Measurements from ENCODE around the gene ELP2. TPM values are rescaled to one million over a fixed set of nuclear protein-coding genes. Genes with fewer than 3 reads are reported as not detected.

The ELP2 gene
- total RNA-seq, 2 donors from 2014 or later, result 147 to 152 TPM

DNA sequence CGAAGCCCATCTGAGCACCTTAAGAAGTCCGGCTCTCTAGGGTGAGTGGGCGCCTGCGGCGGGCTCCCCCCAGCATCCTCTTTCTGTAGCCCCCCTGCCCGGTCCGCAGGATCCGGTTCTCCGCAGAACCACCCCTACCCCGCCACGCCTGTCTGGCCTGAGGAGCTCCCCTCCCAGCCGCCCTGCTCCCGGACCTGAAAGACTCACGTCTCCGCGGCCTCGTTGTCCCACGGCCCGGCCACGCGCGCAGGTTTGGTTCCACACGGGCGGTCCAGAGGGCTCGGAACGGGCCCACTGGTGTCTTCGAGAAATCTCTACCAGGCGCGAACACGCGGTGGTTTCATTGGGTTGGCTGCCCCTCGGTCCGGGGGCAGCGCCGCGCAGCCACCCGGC, 796 bp upstream of the ELP2 start:
- Mint-ChIP-seq H3K36me3 (ENCODE audit: low read depth) (peaks cover 2% of the 10 kb centered on the region), H3K4me1 (peaks cover 34% of the 10 kb centered on the region)

DNA sequence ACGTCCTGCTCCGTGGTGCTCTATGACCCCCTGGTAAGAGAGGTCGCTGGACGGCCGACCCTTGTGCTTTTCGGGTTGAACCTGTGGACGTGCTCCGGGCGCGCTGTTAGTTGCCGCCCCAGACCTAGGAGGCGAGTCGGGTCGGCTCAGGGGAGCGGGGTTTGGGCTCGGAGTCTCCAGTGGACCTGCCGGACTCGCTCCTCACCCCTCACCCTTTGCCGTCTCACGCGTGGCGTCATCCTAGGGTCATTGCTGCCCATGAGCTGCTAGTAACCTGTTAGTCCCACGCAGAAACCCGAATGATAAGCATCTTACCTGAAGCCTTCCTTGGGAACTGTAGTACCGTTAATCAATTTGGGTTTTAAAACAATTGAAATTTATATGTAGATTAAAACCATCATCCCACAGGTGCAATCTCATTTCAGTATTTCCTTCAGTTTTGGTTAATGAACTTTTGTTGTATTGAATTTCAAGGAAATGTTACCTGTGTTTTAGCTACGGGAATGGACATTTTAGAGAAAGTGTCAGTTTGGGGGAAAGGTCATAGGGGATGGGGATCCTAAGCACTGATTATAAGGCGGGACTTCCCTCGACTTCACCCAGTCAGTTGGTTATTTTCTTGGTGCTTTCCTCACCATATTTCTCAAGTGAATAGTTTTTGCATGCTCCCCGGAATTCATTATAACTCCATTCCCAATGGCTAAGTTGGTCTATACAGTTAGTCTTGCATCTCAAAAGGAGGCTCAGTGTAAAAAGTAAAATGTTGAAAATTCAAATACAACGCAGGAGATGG, 536 bp downstream of the ELP2 start:
- peaks cover 2% of the 10 kb centered on the region for H3K36me3 Mint-ChIP-seq (ENCODE audit: low read depth)
- ATAC-seq (peak; percentile 3), DNase-seq (no peak)
- no peaks in the 10 kb centered on the region for H3K27me3 Mint-ChIP-seq
- peaks cover 36% of the 10 kb centered on the region for H3K4me1 Mint-ChIP-seq
- no peaks in the 10 kb centered on the region for H3K9me3 ChIP-seq (ENCODE audit: control insufficient read depth, low read length, poor library complexity, severe bottlenecking)
- H3K27ac Mint-ChIP-seq, result peak overlapping the region; percentile 97
- peak overlapping the region; percentile 94 for H3K4me3 Mint-ChIP-seq

More for the DNA sequence above, 796 bp upstream of the ELP2 start:
- Mint-ChIP-seq H3K27me3 (no peaks in the 10 kb centered on the region), H3K27ac (peak overlapping the region; percentile 97), H3K4me3 (peak overlapping the region; percentile 94)
- no peak for DNase-seq
- H3K9me3 ChIP-seq (ENCODE audit: control insufficient read depth, low read length, poor library complexity, severe bottlenecking), result no peaks in the 10 kb centered on the region
- no peak for ATAC-seq

DNA sequence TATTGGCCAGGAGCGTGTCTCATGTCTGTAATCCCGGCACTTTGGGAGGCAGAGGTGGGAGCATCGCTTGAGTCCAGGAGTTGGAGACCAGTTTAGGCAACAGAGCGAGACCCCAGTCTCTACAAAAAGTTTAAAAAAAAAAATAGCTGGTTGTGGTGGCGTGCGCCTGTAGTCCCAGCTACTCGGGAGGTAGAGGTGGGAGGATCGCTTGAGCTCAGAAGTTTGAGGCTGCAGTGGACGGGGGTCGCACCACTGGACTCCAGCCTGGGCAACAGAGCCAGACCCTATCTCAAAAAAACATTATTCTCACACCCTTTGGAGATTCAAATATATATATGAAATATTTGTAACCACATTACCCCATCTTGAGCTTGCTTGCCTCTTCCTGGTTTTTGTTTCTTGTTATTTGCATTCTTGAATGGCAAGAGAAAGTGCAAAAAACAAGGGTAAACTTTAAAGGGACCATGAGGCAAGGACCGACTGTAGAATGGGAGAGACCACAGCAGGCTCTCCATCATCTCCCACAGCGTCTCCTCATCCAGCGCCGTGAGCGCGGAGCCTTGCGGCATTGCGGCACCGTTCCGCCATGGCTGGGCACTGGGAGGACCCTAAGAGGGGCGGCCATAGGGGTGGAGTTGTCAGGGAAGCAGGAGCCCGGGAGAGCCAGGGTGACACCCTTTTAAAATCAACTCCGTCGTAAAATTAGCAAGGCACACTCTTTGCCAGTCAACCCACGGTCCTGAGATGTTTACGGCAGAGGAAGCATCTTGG, 1.4 kb downstream of the ELP2 start:
- H3K27me3 Mint-ChIP-seq, result no peaks in the 10 kb centered on the region
- DNase-seq (no peak), ATAC-seq (no peak)
- H3K27ac Mint-ChIP-seq, result peak overlapping the region; percentile 97
- peaks cover 5% of the 10 kb centered on the region for H3K36me3 Mint-ChIP-seq (ENCODE audit: low read depth)
- peak overlapping the region; percentile 94 for H3K4me3 Mint-ChIP-seq
- no peaks in the 10 kb centered on the region for H3K9me3 ChIP-seq (ENCODE audit: control insufficient read depth, low read length, poor library complexity, severe bottlenecking)
- H3K4me1 Mint-ChIP-seq, result peaks cover 41% of the 10 kb centered on the region

DNA sequence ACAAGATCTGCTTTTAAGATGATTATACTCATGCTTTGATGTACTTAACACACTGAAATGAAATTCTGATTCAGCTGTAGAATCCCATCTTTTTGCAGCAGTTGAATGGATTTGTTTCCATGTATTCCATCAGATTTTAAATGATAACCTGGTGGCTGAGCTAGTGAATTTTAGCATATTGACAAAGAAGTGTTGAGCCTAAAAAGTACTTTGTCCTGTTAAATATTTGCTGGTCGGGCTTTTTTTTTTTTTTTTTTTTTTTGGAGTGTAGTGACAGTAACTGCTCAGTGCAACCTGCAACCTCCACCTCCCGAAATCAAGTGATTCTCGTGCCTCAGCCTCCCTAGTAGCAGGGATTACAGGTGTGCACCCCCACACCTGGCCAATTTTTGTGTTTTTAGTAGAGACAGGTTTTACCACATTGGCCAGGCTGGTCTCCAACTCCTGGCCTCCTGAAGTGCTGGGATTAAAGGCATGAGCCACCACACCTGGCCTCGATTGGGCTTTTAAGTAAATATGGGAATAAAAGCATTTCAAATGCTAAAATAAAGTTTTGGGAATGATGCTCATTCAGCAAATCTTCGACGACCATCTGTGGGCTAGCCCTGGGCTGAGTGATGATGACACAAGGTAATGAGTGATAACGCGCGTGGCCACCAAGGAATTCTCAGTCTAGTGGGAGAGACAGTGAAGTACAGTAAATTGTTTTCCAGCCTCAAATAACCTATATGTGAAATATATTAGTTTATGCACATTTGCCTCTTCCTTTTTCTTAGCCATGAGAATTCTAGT, 2.2 kb downstream of the ELP2 start:
- Mint-ChIP-seq H3K27ac (no peak overlapping the region), H3K4me1 (peaks cover 40% of the 10 kb centered on the region), H3K36me3 (ENCODE audit: low read depth) (peaks cover 5% of the 10 kb centered on the region), H3K27me3 (no peaks in the 10 kb centered on the region), H3K4me3 (peak overlapping the region; percentile 52)
- ATAC-seq (no peak), DNase-seq (no peak)
- no peaks in the 10 kb centered on the region for H3K9me3 ChIP-seq (ENCODE audit: control insufficient read depth, low read length, poor library complexity, severe bottlenecking)

DNA sequence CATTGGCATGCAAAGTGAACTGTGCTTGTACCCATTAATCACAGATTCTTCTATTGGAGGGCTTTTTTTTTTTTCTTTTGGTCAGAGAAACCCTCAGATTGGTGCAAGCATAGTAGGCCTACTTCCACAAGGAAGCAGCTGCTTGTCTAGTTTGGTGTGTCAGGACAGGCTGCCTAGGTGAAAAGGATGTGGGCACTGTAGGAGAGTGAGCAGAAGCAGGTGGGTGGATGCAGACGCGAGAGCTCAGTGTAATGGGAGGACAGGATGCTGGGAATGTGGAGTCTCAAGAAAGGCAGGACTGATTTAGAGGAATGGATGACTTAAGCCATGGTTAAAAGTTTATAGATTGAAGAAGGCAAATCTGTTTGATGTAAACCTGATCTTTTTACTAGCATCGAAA, 3.1 kb downstream of the ELP2 start:
- no peaks in the 10 kb centered on the region for H3K9me3 ChIP-seq (ENCODE audit: control insufficient read depth, low read length, poor library complexity, severe bottlenecking)
- ATAC-seq (no peak), DNase-seq (no peak)
- H3K4me3 Mint-ChIP-seq, result peak overlapping the region; percentile 52
- no peak overlapping the region for H3K27ac Mint-ChIP-seq
- H3K36me3 Mint-ChIP-seq (ENCODE audit: low read depth), result peaks cover 5% of the 10 kb centered on the region
- H3K4me1 Mint-ChIP-seq, result peaks cover 38% of the 10 kb centered on the region
- H3K27me3 Mint-ChIP-seq, result no peaks in the 10 kb centered on the region

DNA sequence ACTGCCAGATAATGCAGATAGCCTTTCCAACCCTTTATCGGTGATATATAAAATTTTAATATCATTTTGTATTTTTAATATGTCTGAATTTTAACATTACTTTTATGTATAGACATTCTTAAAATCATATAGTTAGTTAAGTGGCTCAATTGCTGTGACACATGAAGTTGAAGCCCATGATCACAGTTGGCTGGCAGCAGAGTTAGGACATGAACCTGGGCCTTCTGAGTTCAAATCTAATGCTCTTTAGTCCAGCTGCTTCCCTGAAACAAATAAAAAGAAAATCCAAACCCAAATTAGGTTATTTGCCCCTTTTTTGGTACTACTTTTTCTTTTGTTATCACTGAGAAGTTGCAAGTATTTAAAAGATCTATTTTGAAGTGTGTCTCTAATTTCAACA, 5.6 kb downstream of the ELP2 start:
- no peak overlapping the region for H3K4me3 Mint-ChIP-seq
- no peaks in the 10 kb centered on the region for H3K27me3 Mint-ChIP-seq
- peaks cover 5% of the 10 kb centered on the region for H3K36me3 Mint-ChIP-seq (ENCODE audit: low read depth)
- H3K27ac Mint-ChIP-seq, result no peak overlapping the region
- ATAC-seq, result no peak
- DNase-seq, result no peak
- no peaks in the 10 kb centered on the region for H3K9me3 ChIP-seq (ENCODE audit: control insufficient read depth, low read length, poor library complexity, severe bottlenecking)
- H3K4me1 Mint-ChIP-seq, result peaks cover 31% of the 10 kb centered on the region

DNA sequence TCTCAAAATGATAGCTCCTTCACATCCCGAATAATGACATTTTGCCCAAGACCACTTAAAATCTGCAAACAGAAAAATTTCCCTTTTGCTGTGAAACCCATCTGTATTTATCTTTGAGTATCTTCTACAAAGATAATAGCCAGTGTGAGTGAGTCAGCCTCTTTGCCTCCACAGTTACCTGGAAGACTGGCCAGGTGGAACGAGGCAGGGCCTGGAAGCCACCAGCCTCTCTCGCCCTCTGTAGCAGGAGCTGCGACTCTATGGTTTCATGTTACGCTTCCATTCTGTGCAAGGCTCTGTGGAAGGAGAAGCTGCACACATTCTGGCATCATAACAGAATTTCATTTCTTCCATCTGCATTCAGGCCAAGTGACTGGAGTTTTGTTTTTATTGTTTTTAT, 9.5 kb downstream of the ELP2 start:
- Mint-ChIP-seq H3K36me3 (ENCODE audit: low read depth) (peaks cover 3% of the 10 kb centered on the region), H3K27me3 (no peaks in the 10 kb centered on the region), H3K4me3 (no peak overlapping the region)

DNA sequence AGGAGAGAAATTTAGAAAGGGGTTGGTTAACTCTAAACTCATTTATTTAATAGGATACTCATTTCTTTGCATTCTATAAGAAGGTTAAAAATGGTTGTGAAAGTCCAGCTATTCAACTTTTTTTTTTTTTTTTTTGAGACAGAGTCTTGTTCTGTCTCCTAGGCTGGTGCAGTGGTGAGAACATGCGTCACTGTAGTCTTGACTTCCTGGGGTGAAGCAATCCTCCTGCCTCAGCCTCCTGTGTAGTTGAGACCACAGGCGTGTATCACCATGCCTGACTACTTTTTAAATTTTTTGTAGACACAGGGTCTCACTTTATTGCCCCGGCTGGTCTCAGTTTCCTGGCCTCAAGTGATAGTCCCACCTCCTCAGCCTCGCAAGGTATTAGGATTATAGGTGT, 11.9 kb downstream of the ELP2 start:
- H3K4me3 Mint-ChIP-seq, result no peak overlapping the region
- H3K27ac Mint-ChIP-seq, result no peak overlapping the region
- DNase-seq (no peak), ATAC-seq (no peak)
- H3K4me1 Mint-ChIP-seq, result peaks cover 6% of the 10 kb centered on the region
- no peaks in the 10 kb centered on the region for H3K27me3 Mint-ChIP-seq
- no peaks in the 10 kb centered on the region for H3K9me3 ChIP-seq (ENCODE audit: control insufficient read depth, low read length, poor library complexity, severe bottlenecking)
- H3K36me3 Mint-ChIP-seq (ENCODE audit: low read depth), result no peaks in the 10 kb centered on the region

More for the DNA sequence above, 9.5 kb downstream of the ELP2 start:
- no peak for DNase-seq
- H3K4me1 Mint-ChIP-seq, result peaks cover 13% of the 10 kb centered on the region
- no peak for ATAC-seq
- no peak overlapping the region for H3K27ac Mint-ChIP-seq
- H3K9me3 ChIP-seq (ENCODE audit: control insufficient read depth, low read length, poor library complexity, severe bottlenecking), result no peaks in the 10 kb centered on the region

DNA sequence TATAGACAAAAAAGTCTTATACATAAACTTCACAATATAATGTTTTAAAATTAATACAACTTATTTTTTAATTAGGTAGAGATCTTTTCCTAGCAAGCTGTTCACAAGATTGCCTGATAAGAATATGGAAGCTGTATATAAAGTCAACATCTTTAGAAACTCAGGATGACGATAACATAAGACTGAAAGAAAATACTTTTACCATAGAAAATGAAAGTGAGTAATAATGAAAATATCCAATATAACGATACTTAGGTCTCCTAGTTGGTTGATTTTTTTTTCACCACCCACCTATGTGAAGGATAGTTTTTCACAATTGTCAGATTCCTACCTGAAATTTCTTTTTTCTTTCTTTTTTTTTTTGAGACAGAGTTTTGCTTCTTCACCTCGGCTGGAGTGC, 13.1 kb downstream of the ELP2 start:
- no peaks in the 10 kb centered on the region for H3K9me3 ChIP-seq (ENCODE audit: control insufficient read depth, low read length, poor library complexity, severe bottlenecking)
- no peaks in the 10 kb centered on the region for H3K27me3 Mint-ChIP-seq
- no peak overlapping the region for H3K27ac Mint-ChIP-seq
- no peaks in the 10 kb centered on the region for H3K36me3 Mint-ChIP-seq (ENCODE audit: low read depth)
- ATAC-seq, result no peak
- peaks cover 5% of the 10 kb centered on the region for H3K4me1 Mint-ChIP-seq
- H3K4me3 Mint-ChIP-seq, result no peak overlapping the region
- DNase-seq, result no peak

DNA sequence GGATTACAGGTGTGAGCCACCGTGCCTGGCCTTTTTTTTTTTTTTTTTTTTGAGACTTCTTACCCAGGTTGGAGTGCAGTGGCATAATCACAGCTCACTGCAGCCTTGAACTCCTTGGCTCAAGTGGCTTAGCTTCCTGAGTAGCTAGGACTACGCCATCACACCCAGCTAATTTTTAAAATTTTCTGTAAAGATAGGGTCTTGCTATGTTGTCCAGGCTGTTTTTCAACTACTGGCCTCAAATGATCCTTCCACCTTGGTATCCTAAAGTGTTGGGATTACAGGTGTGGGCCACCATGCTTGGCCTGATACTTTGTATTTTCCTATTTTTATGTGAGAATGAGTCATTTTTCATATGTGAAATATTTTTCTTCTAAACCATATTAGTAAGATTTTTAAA, 13.7 kb downstream of the ELP2 start:
- no peak for DNase-seq
- Mint-ChIP-seq H3K36me3 (ENCODE audit: low read depth) (no peaks in the 10 kb centered on the region), H3K27ac (no peak overlapping the region), H3K4me1 (peaks cover 5% of the 10 kb centered on the region), H3K27me3 (no peaks in the 10 kb centered on the region), H3K4me3 (no peak overlapping the region)
- no peak for ATAC-seq
- no peaks in the 10 kb centered on the region for H3K9me3 ChIP-seq (ENCODE audit: control insufficient read depth, low read length, poor library complexity, severe bottlenecking)

DNA sequence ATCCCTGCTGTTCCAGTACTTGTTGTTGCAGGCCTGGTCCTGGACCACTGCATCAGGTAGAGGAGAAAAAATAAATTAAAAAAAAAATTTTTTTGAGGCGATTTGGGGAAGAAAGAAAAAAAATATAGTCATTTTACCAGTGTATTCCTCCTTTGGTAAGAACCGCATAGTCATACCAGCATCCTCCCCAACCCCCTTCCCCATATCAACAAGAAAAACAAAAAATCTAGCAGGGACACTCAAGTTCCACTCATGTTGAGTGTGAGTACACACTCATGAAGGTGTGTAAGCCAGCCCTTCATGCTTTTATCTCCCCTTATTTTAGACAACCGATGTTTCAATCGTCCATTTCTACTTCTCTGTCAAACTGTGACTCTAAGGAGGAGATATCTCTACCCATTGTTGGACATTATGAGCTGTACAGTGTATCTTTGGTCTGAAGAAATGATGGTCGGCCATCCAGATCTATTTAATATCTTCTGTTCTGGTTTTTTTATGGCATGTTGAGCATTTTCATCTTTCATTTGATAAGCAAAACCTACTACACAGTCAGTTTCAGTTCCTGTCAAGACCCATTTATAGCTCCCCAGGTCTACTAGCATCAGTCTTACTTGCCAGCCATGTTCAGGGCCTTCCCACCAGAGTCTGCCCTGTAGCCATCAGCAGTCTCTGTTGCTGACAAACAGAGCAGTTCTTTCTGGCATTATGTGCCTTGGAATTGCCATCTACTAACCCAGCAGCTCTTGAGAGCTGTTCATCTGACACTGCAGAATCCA, 20.0 kb downstream of the ELP2 start:
- H3K9me3 ChIP-seq (ENCODE audit: control insufficient read depth, low read length, poor library complexity, severe bottlenecking), result no peaks in the 10 kb centered on the region
- Mint-ChIP-seq H3K4me1 (peaks cover 7% of the 10 kb centered on the region), H3K27me3 (no peaks in the 10 kb centered on the region), H3K27ac (peak overlapping the region; percentile 59), H3K36me3 (ENCODE audit: low read depth) (peaks cover 10% of the 10 kb centered on the region), H3K4me3 (no peak overlapping the region)
- ATAC-seq, result peak; percentile 50
- DNase-seq, result no peak

DNA sequence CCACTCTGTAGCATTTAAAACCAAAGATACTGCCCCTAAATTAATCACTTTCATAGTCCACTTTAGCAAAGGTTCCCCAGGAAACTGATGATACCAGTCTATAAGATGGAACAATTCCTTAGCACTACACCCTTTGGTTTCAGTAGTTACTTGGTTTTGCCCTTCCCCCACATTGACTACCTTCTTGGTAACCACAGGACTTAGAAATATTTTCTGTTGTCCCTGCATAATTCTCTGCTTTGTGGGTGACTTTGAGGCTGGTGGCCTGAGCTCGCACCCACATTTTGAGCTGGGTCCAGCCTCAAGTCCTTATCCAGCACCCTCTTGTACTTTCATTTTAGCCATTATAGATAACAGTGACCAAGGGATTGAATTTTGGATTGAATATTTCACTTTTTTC, 23.1 kb downstream of the ELP2 start:
- ATAC-seq, result no peak
- no peaks in the 10 kb centered on the region for H3K9me3 ChIP-seq (ENCODE audit: control insufficient read depth, low read length, poor library complexity, severe bottlenecking)
- peaks cover 16% of the 10 kb centered on the region for H3K4me1 Mint-ChIP-seq
- no peaks in the 10 kb centered on the region for H3K27me3 Mint-ChIP-seq
- peaks cover 17% of the 10 kb centered on the region for H3K36me3 Mint-ChIP-seq (ENCODE audit: low read depth)
- H3K4me3 Mint-ChIP-seq, result no peak overlapping the region
- no peak overlapping the region for H3K27ac Mint-ChIP-seq
- no peak for DNase-seq
